GM19238 (cell line): Measurements from ENCODE around the gene UGT1A8.

Source experiments
- DNase-seq: peaks from one replicate; pipeline ENCODE4 v3.0.0; 2011; ENCODE audit warnings: low spot score; ENCODE audit not compliant: insufficient read length

Gene UGT1A8

GRCh38 chr2:233799716-233800115, 182.3 kb downstream of the UGT1A8 start:
- no peak for DNase-seq

- DNase-seq = no peak
Measured at GRCh38 chr2:233800208-233800607, 182.8 kb downstream of the UGT1A8 start.

- no peak for DNase-seq
Measured at GRCh38 chr2:233801357-233802131, 184.1 kb downstream of the UGT1A8 start.

GRCh38 chr2:233802132-233802815, 184.8 kb downstream of the UGT1A8 start:
- no peak for DNase-seq

GRCh38 chr2:233803292-233803911, 186.0 kb downstream of the UGT1A8 start:
- no peak for DNase-seq

- DNase-seq = no peak
Measured at GRCh38 chr2:233803994-233804393, 186.6 kb downstream of the UGT1A8 start.

- DNase-seq = no peak
Measured at GRCh38 chr2:233807215-233807865, 189.9 kb downstream of the UGT1A8 start.

- no peak for DNase-seq
Measured at GRCh38 chr2:233807966-233808935, 190.8 kb downstream of the UGT1A8 start.

GRCh38 chr2:233810385-233810784, 193.0 kb downstream of the UGT1A8 start:
- DNase-seq = no peak

GRCh38 chr2:233811087-233811486, 193.7 kb downstream of the UGT1A8 start:
- DNase-seq = no peak

- DNase-seq = no peak
Measured at GRCh38 chr2:233811732-233812131, 194.3 kb downstream of the UGT1A8 start.

- no peak for DNase-seq
Measured at GRCh38 chr2:233813236-233814055, 196.0 kb downstream of the UGT1A8 start.

GRCh38 chr2:233814056-233814835, 196.8 kb downstream of the UGT1A8 start:
- DNase-seq = no peak

GRCh38 chr2:233815861-233816260, 198.4 kb downstream of the UGT1A8 start:
- DNase-seq = no peak

GRCh38 chr2:233816334-233816733, 198.9 kb downstream of the UGT1A8 start:
- DNase-seq = no peak

- no peak for DNase-seq
Measured at GRCh38 chr2:233816771-233817170, 199.3 kb downstream of the UGT1A8 start.

- no peak for DNase-seq
Measured at GRCh38 chr2:233817361-233817911, 200.0 kb downstream of the UGT1A8 start.

GRCh38 chr2:233817995-233818638, 200.7 kb downstream of the UGT1A8 start:
- no peak for DNase-seq
